K562 (cell line): ENCODE results near the gene BOLA1. TPM values are rescaled to one million over a fixed set of nuclear protein-coding genes. Genes with fewer than 3 reads are reported as not detected.

Experiments
- ASH1L ChIP-seq: fragments of 450-650 bp; IDR thresholded peaks from 2 replicates; pipeline ENCODE4 v1.6.1; 2018; ENCODE audit warnings: borderline replicate concordance, mild to moderate bottlenecking, low read depth; ENCODE audit not compliant: partially characterized antibody
- ATF2 ChIP-seq: sonication (generic); formaldehyde crosslinking; IDR thresholded peaks from 2 replicates; pipeline ENCODE4 v1.8.1; 2022; ENCODE audit warnings: missing genetic modification reagents
- BRD4 ChIP-seq: fragments of 200-600 bp; sonication (generic); IDR thresholded peaks from 2 replicates; pipeline ENCODE4 v1.6.1; 2017; ENCODE audit warnings: inconsistent platforms
- ETV1 ChIP-seq: fragments of 450-650 bp; conservative IDR thresholded peaks from 2 replicates; pipeline ENCODE4 v1.6.1; 2016; ENCODE audit warnings: missing genetic modification characterization, control low read depth, low read depth, missing compliant biosample characterization
- FOXK2 ChIP-seq, 2 experiments: fragments of 450-650 bp; IDR thresholded peaks in 1 of 2; conservative IDR thresholded peaks in 1 of 2; 2 replicates each; pipeline ENCODE4 v1.6.1; 2016; ENCODE audit warnings: low read depth in 2 of 2, mild to moderate bottlenecking in 1 of 2
- FOXP1 ChIP-seq: sonication (generic); formaldehyde crosslinking; IDR thresholded peaks from 2 replicates; pipeline ENCODE4 v1.8.0; 2022; ENCODE audit warnings: mild to moderate bottlenecking, missing genetic modification reagents
- L3MBTL2 ChIP-seq: fragments of 450-650 bp; IDR thresholded peaks from 2 replicates; pipeline ENCODE4 v1.6.1; 2016; ENCODE audit warnings: mild to moderate bottlenecking, moderate library complexity
- LARP7 ChIP-seq: fragments of 450-650 bp; IDR thresholded peaks from 2 replicates; pipeline ENCODE4 v1.6.1; 2016
- NR3C1 ChIP-seq: sonication (generic); formaldehyde crosslinking; IDR thresholded peaks from 2 replicates; pipeline ENCODE4 v1.8.1; 2022; ENCODE audit warnings: missing genetic modification reagents
- RBM14 ChIP-seq: fragments of 200-400 bp; formaldehyde crosslinking; IDR thresholded peaks from 2 replicates; pipeline ENCODE4 v1.6.1; 2018; ENCODE audit warnings: low read depth, mild to moderate bottlenecking, low read length, moderate library complexity, borderline replicate concordance; ENCODE audit not compliant: insufficient read depth
- RFX1 ChIP-seq: fragments of 450-650 bp; IDR thresholded peaks from 2 replicates; pipeline ENCODE4 v1.6.1; 2016; ENCODE audit warnings: mild to moderate bottlenecking, moderate library complexity
- RNF2 ChIP-seq: sonication (generic); IDR thresholded peaks from 2 replicates; pipeline ENCODE4 v1.6.1; 2016
- SMAD4 ChIP-seq: fragments of 250-450 bp; sonication (Bioruptor Pico); conservative IDR thresholded peaks from 2 replicates; pipeline ENCODE4 v1.8.0; 2021; ENCODE audit warnings: inconsistent platforms, mild to moderate bottlenecking, moderate library complexity
- ZBTB2 ChIP-seq: fragments of 450-650 bp; IDR thresholded peaks from 2 replicates; pipeline ENCODE4 v1.6.1; 2016; ENCODE audit warnings: antibody characterized with exemption
- ZNF143 ChIP-seq: sonication (generic); formaldehyde crosslinking; IDR thresholded peaks from 2 replicates; pipeline ENCODE4 v1.9.0; 2022; ENCODE audit warnings: mild to moderate bottlenecking, missing genetic modification reagents
- ZNF354B ChIP-seq: fragments of 250-450 bp; sonication (Bioruptor Pico); IDR thresholded peaks from 2 replicates; pipeline ENCODE4 v1.4.0; 2020
- ZNF75A ChIP-seq: fragments of 450-650 bp; formaldehyde crosslinking; IDR thresholded peaks from 2 replicates; pipeline ENCODE4 v1.4.0; 2020; ENCODE audit warnings: mild to moderate bottlenecking
- polyA plus RNA-seq, 8 experiments: library from polyadenylated mRNA; depleted of rRNA in 4 of 8; stranded (reverse) in 5 of 8; unstranded in 3 of 8; fragments of >200 nt; fragmentation: Nextera tagmentation in 2 of 8; fragmentation: Illumina TruSeq in 1 of 8; extraction: Ambion mirVana in 2 of 8; extraction: Trizol in 1 of 8; gene quantifications; 2 replicates each; pipeline versions ENCODE4 v1.2.1 to v1.2.3, GENCODE V29; 2011 to 2014; ENCODE audit warnings: inconsistent platforms in 1 of 8, missing spikeins in 1 of 8
- total RNA-seq, 7 experiments: library from RNA; depleted of rRNA in 6 of 7; stranded (reverse); fragments of >200 nt in 6 of 7; fragmentation: Illumina TruSeq in 2 of 7; extraction: Trizol in 2 of 7; gene quantifications; 2 replicates each; pipeline versions ENCODE4 v1.2.1 to v1.2.3, GENCODE V29; 2011 to 2021; ENCODE audit warnings: low replicate concordance in 1 of 7
- TF ChIP-seq, protein P1 (sequence below): fragments of 450-650 bp; formaldehyde crosslinking; IDR thresholded peaks from 2 replicates; pipeline ENCODE4 v1.4.0; 2020; ENCODE audit warnings: mild to moderate bottlenecking, moderate library complexity
- TF ChIP-seq, protein P2 (sequence below): fragments of 450-650 bp; IDR thresholded peaks from 2 replicates; pipeline ENCODE4 v1.6.1; 2018; ENCODE audit not compliant: partially characterized antibody

The BOLA1 gene
- total and polyA plus RNA-seq, 9 of the 15 experiments (the other 6 are each of a cell fraction or from before 2014, with no cell fraction given): 0.18 to 1.2 (median 0.40) TPM; not detected in 2

DNA sequence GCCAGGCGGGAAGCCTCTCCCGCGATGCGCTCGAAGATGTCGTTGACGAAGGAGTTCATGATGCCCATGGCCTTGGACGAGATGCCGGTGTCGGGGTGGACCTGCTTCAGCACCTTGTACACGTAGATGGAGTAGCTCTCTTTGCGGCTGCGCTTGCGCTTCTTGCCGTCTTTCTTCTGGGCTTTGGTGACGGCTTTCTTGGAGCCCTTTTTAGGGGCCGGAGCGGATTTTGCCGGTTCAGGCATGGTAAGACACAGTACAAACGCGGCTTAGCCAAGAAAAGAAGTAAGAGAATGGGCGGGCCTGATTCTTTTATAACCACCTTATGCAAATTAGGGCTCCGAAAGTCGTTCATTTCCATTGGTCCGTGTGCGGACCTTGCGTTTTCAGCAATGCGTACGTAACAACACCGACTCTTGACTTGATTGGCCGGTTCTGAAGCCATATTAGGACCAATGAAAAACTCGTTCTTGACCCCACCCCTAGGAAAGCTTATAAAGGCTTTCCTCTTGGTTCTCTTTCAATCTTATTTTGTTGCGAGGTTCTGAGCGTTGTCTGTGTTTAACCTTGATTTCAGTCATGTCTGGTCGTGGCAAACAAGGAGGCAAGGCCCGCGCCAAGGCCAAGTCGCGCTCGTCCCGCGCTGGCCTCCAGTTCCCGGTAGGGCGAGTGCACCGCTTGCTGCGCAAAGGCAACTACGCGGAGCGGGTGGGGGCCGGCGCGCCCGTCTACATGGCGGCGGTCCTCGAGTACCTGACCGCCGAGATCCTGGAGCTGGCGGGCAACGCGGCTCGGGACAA is 12.8 kb upstream of the BOLA1 start (continued):
- TF ChIP-seq NR3C1 (CRISPR knock-in tag) (0 out of 2 replicates have a peak, but pooled peaks have one; percentile 62), BRD4 (peak; percentile 47; the same call in 1 of the 2 replicates), ASH1L (peak; percentile 64), ZNF354B (no peak), ZNF143 (no peak), FOXP1 (peak; percentile 80; the same call in 1 of the 2 replicates), L3MBTL2 (peak; percentile 41), ETV1 (tag) (no peak), SMAD4 (CRISPR knock-in tag) (peak; percentile 53; the same call in 1 of the 2 replicates), RFX1 (no peak), RBM14 (no peak), LARP7 (0 out of 2 replicates have a peak, but pooled peaks have one; percentile 11), ATF2 (CRISPR knock-in tag) (no peak), FOXK2 (conservative IDR thresholded peaks at IDR 0.05 in 1 of 2, IDR thresholded peaks at IDR 0.05 in 1 of 2; ENCODE audit: low read depth in 2 of 2) (no peak; a peak in 1 of 4 replicates), RNF2 (peak; percentile 83), ZNF75A (0 out of 2 replicates have a peak, but pooled peaks have one; percentile 12), ZBTB2 (peak; percentile 73; the same call in 1 of the 2 replicates)
- TF ChIP-seq, protein P1, sequence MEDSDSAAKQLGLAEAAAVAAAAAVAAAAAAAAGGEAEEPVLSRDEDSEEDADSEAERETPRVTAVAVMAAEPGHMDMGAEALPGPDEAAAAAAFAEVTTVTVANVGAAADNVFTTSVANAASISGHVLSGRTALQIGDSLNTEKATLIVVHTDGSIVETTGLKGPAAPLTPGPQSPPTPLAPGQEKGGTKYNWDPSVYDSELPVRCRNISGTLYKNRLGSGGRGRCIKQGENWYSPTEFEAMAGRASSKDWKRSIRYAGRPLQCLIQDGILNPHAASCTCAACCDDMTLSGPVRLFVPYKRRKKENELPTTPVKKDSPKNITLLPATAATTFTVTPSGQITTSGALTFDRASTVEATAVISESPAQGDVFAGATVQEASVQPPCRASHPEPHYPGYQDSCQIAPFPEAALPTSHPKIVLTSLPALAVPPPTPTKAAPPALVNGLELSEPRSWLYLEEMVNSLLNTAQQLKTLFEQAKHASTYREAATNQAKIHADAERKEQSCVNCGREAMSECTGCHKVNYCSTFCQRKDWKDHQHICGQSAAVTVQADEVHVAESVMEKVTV (CRISPR knock-in tag): 0 out of 2 replicates have a peak, but pooled peaks have one; percentile 6
- TF ChIP-seq, protein P2, sequence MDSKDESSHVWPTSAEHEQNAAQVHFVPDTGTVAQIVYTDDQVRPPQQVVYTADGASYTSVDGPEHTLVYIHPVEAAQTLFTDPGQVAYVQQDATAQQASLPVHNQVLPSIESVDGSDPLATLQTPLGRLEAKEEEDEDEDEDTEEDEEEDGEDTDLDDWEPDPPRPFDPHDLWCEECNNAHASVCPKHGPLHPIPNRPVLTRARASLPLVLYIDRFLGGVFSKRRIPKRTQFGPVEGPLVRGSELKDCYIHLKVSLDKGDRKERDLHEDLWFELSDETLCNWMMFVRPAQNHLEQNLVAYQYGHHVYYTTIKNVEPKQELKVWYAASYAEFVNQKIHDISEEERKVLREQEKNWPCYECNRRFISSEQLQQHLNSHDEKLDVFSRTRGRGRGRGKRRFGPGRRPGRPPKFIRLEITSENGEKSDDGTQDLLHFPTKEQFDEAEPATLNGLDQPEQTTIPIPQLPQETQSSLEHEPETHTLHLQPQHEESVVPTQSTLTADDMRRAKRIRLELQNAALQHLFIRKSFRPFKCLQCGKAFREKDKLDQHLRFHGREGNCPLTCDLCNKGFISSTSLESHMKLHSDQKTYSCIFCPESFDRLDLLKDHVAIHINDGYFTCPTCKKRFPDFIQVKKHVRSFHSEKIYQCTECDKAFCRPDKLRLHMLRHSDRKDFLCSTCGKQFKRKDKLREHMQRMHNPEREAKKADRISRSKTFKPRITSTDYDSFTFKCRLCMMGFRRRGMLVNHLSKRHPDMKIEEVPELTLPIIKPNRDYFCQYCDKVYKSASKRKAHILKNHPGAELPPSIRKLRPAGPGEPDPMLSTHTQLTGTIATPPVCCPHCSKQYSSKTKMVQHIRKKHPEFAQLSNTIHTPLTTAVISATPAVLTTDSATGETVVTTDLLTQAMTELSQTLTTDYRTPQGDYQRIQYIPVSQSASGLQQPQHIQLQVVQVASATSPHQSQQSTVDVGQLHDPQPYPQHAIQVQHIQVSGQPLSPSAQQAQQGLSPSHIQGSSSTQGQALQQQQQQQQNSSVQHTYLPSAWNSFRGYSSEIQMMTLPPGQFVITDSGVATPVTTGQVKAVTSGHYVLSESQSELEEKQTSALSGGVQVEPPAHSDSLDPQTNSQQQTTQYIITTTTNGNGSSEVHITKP: peak; percentile 3
